Thoracic aorta (tissue), 2 donors: ENCODE measurements around the gene MS4A15. TPM values are rescaled to one million over a fixed set of nuclear protein-coding genes. Genes with fewer than 3 reads are reported as not detected.

Experiments used
- ATAC-seq: fragments of 150-250 bp; one replicate; pipeline ENCODE4 v1.8.0; 2017; ENCODE audit warnings: low read depth; ENCODE audit not compliant: insufficient number of reproducible peaks, low FRiP score
- DNase-seq: peaks from one replicate; pipeline ENCODE4 v3.0.0-alpha.2; 2020; ENCODE audit warnings: low spot score
- H3K27ac ChIP-seq, 2 donors: fragments of 200-600 bp; sonication (generic); 1 replicate in 1 of 2; 2 replicates in 1 of 2; pipeline ENCODE4 v1.5.1; 2016; ENCODE audit warnings: mild to moderate bottlenecking in 2 of 2, moderate library complexity in 2 of 2
- H3K27me3 ChIP-seq: fragments of 200-600 bp; sonication (generic); replicated peaks from 2 replicates; pipeline ENCODE4 v1.6.0; 2016; ENCODE audit warnings: mild to moderate bottlenecking; ENCODE audit not compliant: insufficient read depth
- H3K36me3 ChIP-seq: fragments of 200-600 bp; sonication (generic); one replicate; pipeline ENCODE4 v1.5.1; 2016
- H3K4me1 ChIP-seq, 2 donors: fragments of 200-600 bp; sonication (generic); 1 replicate in 1 of 2; 2 replicates in 1 of 2; pipeline versions ENCODE4 v1.5.1 to v1.6.0; 2016; ENCODE audit warnings: low read depth in 2 of 2, mild to moderate bottlenecking in 1 of 2; ENCODE audit not compliant: control insufficient read depth in 1 of 2
- H3K4me3 ChIP-seq: fragments of 200-600 bp; sonication (generic); 2 replicates; pipeline ENCODE4 v1.5.1; 2016; ENCODE audit warnings: mild to moderate bottlenecking
- H3K9me3 ChIP-seq: fragments of 200-600 bp; sonication (generic); 2 replicates; pipeline ENCODE4 v1.5.1; 2016
- total RNA-seq, 2 donors: library from RNA; depleted of rRNA; stranded (reverse); fragments of >200 nt; gene quantifications; one replicate each; pipeline versions ENCODE4 v1.1.0 to v1.2.3, GENCODE V29; 2016
- TF ChIP-seq, protein P1 (sequence below): fragments of 200-600 bp; sonication (generic); IDR thresholded peaks from one replicate; pipeline ENCODE4 v1.5.1; 2019; ENCODE audit warnings: antibody characterized with exemption

MS4A15 gene
- total RNA-seq, 2 donors from 2014 or later, result not detected

DNA sequence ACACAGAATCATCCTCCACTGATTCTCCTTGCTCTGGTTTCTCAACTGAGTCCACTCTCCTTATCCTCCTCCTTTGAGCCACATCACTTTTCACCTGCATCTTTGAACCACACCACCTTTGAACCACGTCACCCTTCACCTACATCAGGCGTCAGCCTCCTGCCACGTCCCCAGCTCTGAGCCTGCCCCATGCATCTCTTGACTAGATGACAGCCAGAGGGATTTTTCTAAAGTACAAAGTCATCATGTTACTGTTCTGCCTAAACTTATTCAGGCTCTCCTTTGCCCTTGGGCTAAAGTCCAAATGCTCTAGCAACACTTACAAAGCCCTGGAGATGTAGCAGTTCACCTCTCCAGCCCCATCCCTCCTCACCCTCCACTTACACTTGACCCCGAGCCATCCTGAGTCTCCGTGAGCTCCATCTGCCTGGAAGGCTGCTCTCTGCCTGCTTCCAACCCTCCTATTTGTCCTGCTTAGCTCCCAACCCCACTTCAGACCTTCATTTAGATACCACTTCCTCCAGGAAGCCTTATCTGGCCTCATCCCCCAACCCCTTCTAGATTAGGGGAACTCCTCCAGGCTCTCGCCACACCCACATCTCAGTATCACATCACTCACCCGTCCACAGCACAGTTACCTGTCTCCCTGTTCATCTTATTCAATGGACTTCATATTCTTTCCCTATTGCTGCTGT, 24.8 kb downstream of the MS4A15 start:
- H3K27ac ChIP-seq, result no peak overlapping the region
- no peaks in the 10 kb centered on the region for H3K27me3 ChIP-seq
- TF ChIP-seq, protein P1, sequence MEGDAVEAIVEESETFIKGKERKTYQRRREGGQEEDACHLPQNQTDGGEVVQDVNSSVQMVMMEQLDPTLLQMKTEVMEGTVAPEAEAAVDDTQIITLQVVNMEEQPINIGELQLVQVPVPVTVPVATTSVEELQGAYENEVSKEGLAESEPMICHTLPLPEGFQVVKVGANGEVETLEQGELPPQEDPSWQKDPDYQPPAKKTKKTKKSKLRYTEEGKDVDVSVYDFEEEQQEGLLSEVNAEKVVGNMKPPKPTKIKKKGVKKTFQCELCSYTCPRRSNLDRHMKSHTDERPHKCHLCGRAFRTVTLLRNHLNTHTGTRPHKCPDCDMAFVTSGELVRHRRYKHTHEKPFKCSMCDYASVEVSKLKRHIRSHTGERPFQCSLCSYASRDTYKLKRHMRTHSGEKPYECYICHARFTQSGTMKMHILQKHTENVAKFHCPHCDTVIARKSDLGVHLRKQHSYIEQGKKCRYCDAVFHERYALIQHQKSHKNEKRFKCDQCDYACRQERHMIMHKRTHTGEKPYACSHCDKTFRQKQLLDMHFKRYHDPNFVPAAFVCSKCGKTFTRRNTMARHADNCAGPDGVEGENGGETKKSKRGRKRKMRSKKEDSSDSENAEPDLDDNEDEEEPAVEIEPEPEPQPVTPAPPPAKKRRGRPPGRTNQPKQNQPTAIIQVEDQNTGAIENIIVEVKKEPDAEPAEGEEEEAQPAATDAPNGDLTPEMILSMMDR, result no peak
- no peaks in the 10 kb centered on the region for H3K36me3 ChIP-seq
- H3K9me3 ChIP-seq, result no peaks in the 10 kb centered on the region
- H3K4me3 ChIP-seq, result no peak overlapping the region
- DNase-seq (no peak), ATAC-seq (no peak)
- H3K4me1 ChIP-seq, result peaks cover 0 to under 1% of the 10 kb centered on the region in 2 donors

DNA sequence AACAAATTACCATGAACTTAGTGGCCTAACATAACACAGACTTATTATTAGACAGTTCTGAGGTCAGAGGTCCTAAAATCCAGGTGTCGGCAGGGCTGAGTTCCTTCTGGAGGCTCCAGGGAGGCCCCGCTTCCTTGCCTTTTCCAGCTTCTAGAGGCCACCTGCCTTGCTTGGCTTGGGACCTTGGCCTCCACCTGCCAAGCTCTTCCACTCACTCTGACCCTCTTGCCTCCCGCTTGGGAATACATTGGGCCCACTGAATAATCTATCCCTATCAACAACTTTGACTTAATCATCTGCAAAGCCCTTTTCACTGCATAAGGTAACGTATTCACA, 25.3 kb downstream of the MS4A15 start:
- Histone ChIP-seq H3K36me3 (no peaks in the 10 kb centered on the region), H3K4me3 (no peak overlapping the region), H3K9me3 (no peaks in the 10 kb centered on the region), H3K27ac (no peak overlapping the region), H3K4me1 (peaks cover 2 to 6% of the 10 kb centered on the region in 2 donors), H3K27me3 (no peaks in the 10 kb centered on the region)
- DNase-seq, result no peak
- TF ChIP-seq, protein P1, result no peak
- no peak for ATAC-seq

DNA sequence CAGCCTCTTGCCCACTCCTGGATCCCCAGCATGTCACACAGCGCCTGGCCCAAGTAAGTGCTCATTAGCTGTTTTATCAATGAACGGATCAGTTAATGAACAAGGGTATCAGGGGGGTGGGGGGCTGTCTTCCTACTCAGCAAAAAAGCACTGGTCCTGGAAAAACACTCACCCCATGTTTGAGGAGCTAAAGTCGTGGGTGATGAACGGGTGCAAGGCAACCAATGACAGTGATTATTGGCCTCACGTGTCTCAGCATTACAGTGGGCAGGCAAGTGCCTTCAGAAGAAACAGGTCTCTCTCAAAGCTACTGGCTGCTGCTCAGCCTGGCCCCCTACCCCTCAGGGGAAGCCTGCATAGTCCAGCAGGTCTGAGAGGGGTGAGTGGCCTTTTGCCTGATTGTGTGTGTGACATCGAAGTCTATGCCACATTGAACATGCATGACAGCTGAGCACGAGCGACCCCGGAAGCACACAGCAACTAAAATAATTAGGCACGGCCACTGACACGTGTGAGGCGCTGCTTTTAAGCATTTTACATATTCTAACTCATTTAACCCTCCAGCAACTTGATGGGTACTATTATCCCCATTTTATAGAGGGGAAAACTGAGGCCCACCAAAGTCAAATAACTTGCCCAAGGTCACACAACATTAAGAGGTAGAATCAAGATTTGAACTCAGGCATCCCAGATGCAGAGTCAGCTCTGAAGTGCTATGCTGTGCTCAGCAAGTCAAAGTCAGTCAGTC, 25.9 kb downstream of the MS4A15 start:
- ATAC-seq (no peak), DNase-seq (no peak)
- Histone ChIP-seq H3K9me3 (no peaks in the 10 kb centered on the region), H3K4me1 (peaks cover 2 to 12% of the 10 kb centered on the region in 2 donors), H3K27ac (no peak overlapping the region), H3K27me3 (no peaks in the 10 kb centered on the region), H3K36me3 (no peaks in the 10 kb centered on the region), H3K4me3 (no peak overlapping the region)
- TF ChIP-seq, protein P1, result no peak

DNA sequence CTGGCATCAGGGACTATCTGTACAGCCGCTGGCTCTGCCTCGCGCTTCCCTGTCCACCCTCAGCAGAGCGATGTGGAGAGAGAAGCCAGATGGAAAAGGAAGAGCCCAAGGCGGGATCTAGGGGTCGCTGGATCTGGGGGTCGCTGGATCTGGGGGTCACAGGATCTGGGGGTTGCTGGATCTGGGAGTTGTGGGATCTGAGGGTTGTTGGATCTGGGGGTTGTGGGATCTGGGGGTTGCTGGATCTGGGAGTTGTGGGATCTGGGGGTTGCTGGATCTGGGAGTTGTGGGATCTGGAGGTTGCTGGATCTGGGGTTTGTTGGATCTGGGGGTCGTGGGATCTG, 26.4 kb downstream of the MS4A15 start:
- Histone ChIP-seq H3K27ac (no peak overlapping the region), H3K36me3 (no peaks in the 10 kb centered on the region), H3K4me3 (no peak overlapping the region), H3K4me1 (peaks cover 2 to 13% of the 10 kb centered on the region in 2 donors), H3K27me3 (no peaks in the 10 kb centered on the region), H3K9me3 (no peaks in the 10 kb centered on the region)
- ATAC-seq, result no peak
- DNase-seq, result no peak
- TF ChIP-seq, protein P1, result no peak

DNA sequence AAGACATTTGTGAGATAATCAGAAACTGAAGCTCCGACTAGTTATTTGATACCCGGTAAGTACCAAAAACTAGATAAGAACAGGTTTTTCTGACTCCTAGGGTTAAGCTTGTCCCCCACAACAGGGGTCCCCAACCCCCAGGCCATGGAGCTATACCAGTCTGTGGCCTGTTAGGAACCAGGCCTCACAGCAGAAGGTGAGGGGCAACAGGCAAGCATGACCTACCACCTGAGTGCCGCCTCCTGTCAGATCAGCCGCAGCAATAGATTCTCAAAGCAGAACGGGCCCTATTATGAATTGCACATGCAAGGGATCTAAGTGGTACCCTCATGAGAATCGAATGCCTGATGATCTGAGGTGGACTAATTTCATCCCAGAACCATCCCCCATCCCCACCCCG, 27.2 kb downstream of the MS4A15 start:
- no peak overlapping the region for H3K4me3 ChIP-seq
- no peaks in the 10 kb centered on the region for H3K9me3 ChIP-seq
- TF ChIP-seq, protein P1, result no peak
- ATAC-seq (no peak), DNase-seq (no peak)
- no peaks in the 10 kb centered on the region for H3K36me3 ChIP-seq
- H3K27ac ChIP-seq, result no peak overlapping the region
- peaks cover 2 to 13% of the 10 kb centered on the region in 2 donors for H3K4me1 ChIP-seq
- H3K27me3 ChIP-seq, result no peaks in the 10 kb centered on the region
